ENCODE measurements around the gene HHIPL1. TPM values are rescaled to one million over a fixed set of nuclear protein-coding genes. Genes with fewer than 3 reads are reported as not detected.

The HHIPL1 gene
- total RNA-seq, 2 experiments from 2014 or later, result 0.09 TPM; not detected in 1

- H3K27me3 Mint-ChIP-seq, result peaks cover 12% of the 10 kb centered on the region
- ATAC-seq (no peak), DNase-seq (peak; percentile 33)
Observed at GRCh38 chr14:99720941-99721791, 76.2 kb downstream of the HHIPL1 start.

DNA sequence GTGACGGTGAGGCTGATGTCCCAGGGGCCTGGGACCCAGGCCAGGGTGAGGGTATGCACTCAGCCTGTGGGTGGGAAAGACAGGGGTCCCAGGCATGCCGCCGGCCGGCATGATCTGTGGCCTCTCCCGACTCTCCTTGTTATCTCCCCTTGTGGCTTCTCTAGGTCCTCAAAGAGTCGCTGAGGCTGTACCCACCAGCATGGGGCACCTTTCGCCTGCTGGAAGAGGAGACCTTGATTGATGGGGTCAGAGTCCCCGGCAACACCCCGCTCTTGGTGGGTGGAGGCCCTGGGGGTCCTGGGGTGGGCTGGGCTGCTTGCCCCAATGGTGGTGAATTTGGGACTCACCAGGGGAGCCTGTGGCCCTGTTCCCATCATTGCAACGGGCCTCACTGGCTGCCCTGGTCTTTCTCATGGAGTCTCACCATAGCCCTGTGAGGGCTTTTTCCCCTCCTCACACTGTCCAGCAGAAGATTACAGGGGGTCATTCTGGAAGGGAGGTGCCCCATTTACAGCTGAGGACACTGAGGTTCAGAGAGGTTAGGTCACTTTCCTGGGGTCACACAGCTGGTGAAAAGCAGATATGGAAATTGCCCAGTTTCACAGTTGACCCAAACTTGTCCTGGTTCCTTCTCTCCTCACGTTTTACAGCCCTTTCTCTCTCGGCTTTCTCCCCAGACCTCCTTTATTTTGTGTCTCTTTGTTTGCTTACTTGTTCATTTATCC is 77.0 kb downstream of the HHIPL1 start:
- H3K4me1 Mint-ChIP-seq, result no peaks in the 10 kb centered on the region
- DNase-seq, result peak; percentile 33
- no peak overlapping the region for H3K27ac Mint-ChIP-seq
- peaks cover 14% of the 10 kb centered on the region for H3K27me3 Mint-ChIP-seq
- no peak for ATAC-seq
- CTCF ChIA-PET, result interaction anchor here (0.6 to 1.3 kb wide), 2 partner anchors 8 to 34 kb away, joined by 3 to 4 read pairs; no protein-coding TSS in a partner anchor
- H3K36me3 Mint-ChIP-seq, result no peaks in the 10 kb centered on the region
- H3K9me3 Mint-ChIP-seq (ENCODE audit: low read depth), result no peaks in the 10 kb centered on the region
- H3K4me3 Mint-ChIP-seq, result no peak overlapping the region

More at GRCh38 chr14:99720941-99721791, 76.2 kb downstream of the HHIPL1 start:
- no peak overlapping the region for H3K27ac Mint-ChIP-seq
- H3K4me3 Mint-ChIP-seq, result no peak overlapping the region
- H3K36me3 Mint-ChIP-seq, result no peaks in the 10 kb centered on the region
- CTCF ChIA-PET, result interaction anchor here (0.6 to 1.3 kb wide), 2 partner anchors 9 to 33 kb away, joined by 3 to 4 read pairs; no protein-coding TSS in a partner anchor
- no peaks in the 10 kb centered on the region for H3K4me1 Mint-ChIP-seq
- H3K9me3 Mint-ChIP-seq (ENCODE audit: low read depth), result no peaks in the 10 kb centered on the region

GRCh38 chr14:99722741-99723140 is 77.8 kb downstream of the HHIPL1 start:
- no peak overlapping the region for H3K27ac Mint-ChIP-seq
- no peaks in the 10 kb centered on the region for H3K36me3 Mint-ChIP-seq
- no peak overlapping the region for H3K4me3 Mint-ChIP-seq
- H3K4me1 Mint-ChIP-seq, result no peaks in the 10 kb centered on the region
- DNase-seq, result peak; percentile 19
- no peak for ATAC-seq
- CTCF ChIA-PET, result no interaction called here
- peaks cover 17% of the 10 kb centered on the region for H3K27me3 Mint-ChIP-seq
- H3K9me3 Mint-ChIP-seq (ENCODE audit: low read depth), result no peaks in the 10 kb centered on the region

DNA sequence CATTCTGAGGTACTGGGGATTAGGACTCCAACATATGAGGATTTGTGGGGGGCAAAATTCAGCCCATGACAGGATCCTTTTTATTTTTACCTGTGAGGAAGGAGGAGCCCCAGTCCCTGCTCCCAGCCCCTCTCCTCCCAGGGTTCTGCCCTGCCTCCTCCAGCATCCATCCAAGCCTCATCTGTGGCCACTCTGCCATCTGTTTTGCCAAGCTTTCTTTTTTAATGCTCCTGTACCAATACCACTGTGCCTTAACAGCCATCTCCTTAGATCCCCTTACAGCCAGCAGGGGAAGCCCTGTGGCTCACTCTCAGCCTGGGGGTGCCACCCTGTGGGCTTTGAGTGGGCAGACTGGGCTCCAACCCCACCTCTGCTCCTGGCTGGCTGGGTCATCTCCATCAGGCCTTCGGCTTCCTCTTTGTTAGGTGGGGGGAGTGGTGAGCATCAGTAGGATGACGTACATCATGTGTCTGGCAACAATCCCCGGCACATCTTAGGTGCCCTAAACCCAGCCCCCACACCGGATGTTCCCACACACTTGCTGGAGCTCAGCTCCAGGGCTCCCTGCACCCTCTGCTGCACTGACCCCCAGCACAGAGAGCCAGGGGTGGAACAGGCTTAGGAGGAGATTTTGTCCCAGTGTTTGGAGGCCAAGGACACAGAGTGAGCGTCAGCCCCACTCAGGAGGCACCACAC is 79.4 kb downstream of the HHIPL1 start:
- CTCF ChIA-PET, result no interaction called here
- H3K4me1 Mint-ChIP-seq, result no peaks in the 10 kb centered on the region
- no peaks in the 10 kb centered on the region for H3K36me3 Mint-ChIP-seq
- H3K4me3 Mint-ChIP-seq, result no peak overlapping the region
- ATAC-seq, result no peak
- no peak overlapping the region for H3K27ac Mint-ChIP-seq
- peaks cover 17% of the 10 kb centered on the region for H3K27me3 Mint-ChIP-seq
- no peaks in the 10 kb centered on the region for H3K9me3 Mint-ChIP-seq (ENCODE audit: low read depth)
- DNase-seq, result peak; percentile 22

- CTCF ChIA-PET, result no interaction called here
- Mint-ChIP-seq H3K27ac (no peak overlapping the region), H3K4me1 (no peaks in the 10 kb centered on the region), H3K27me3 (peaks cover 20% of the 10 kb centered on the region), H3K9me3 (ENCODE audit: low read depth) (no peaks in the 10 kb centered on the region), H3K4me3 (no peak overlapping the region), H3K36me3 (no peaks in the 10 kb centered on the region)
- no peak for ATAC-seq
- DNase-seq, result peak; percentile 35
Observed at GRCh38 chr14:99724939-99725773, 80.2 kb downstream of the HHIPL1 start.

DNA sequence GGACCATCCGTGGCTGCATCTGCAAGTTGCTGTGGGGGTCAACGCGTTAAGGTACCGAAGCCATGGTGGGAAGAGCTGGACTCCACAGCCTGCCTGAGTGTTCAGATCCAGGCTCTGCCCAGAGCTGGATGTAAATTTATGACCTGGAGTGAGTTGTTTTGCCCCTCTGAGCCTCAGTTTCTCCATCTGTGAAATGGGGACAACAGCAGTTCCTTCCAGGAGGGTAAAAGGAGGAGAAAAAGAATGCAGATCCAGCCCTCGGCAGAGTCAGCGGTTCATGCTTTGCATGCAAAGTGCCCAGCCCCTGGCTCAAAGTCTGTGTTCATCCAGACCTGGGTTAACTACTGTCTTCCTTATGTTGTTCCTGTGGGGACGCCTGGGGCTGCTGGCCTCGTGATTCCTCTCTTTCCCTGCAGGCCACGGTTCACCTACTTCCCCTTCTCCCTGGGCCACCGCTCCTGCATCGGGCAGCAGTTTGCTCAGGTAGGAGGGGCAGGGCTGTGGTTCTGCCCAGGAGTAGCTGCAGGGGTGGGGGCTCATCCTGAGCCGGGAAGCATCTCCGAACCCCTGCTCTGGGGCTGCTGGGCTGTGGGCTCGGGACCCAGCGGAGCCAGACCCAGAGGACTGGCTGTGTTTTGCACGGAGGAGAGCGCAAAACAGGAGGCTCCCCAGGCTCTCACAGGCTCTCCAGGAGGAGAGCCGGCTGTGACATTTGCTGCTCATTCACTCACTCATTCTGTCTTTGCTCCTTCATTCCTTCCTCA is 81.0 kb downstream of the HHIPL1 start:
- Mint-ChIP-seq H3K4me3 (no peak overlapping the region), H3K27me3 (peaks cover 24% of the 10 kb centered on the region), H3K27ac (no peak overlapping the region), H3K36me3 (no peaks in the 10 kb centered on the region), H3K4me1 (no peaks in the 10 kb centered on the region), H3K9me3 (ENCODE audit: low read depth) (no peaks in the 10 kb centered on the region)
- CTCF ChIA-PET, result no interaction called here
- DNase-seq (peak; percentile 27), ATAC-seq (no peak)

GRCh38 chr14:99726538-99727095 is 81.7 kb downstream of the HHIPL1 start:
- H3K9me3 Mint-ChIP-seq (ENCODE audit: low read depth), result no peaks in the 10 kb centered on the region
- H3K4me1 Mint-ChIP-seq, result no peaks in the 10 kb centered on the region
- H3K36me3 Mint-ChIP-seq, result no peaks in the 10 kb centered on the region
- peak; percentile 36 for DNase-seq
- no peak overlapping the region for H3K27ac Mint-ChIP-seq
- H3K27me3 Mint-ChIP-seq, result peaks cover 24% of the 10 kb centered on the region
- ATAC-seq, result no peak
- CTCF ChIA-PET, result no interaction called here
- H3K4me3 Mint-ChIP-seq, result no peak overlapping the region

- CTCF ChIA-PET, result interaction anchor here (1.0 kb wide), 1 partner anchor 157 kb away, joined by 3 read pairs; no protein-coding TSS in a partner anchor
- H3K9me3 Mint-ChIP-seq (ENCODE audit: low read depth), result no peaks in the 10 kb centered on the region
Observed at GRCh38 chr14:99727096-99727870, 82.4 kb downstream of the HHIPL1 start.

GRCh38 chr14:99728231-99728920 is 83.4 kb downstream of the HHIPL1 start:
- CTCF ChIA-PET, result interaction anchor here (0.6 to 2.2 kb wide), 3 partner anchors 156 to 928 kb away, joined by 3 to 9 read pairs (median 3); no protein-coding TSS in a partner anchor
- Mint-ChIP-seq H3K36me3 (no peaks in the 10 kb centered on the region), H3K9me3 (ENCODE audit: low read depth) (no peaks in the 10 kb centered on the region), H3K4me3 (no peak overlapping the region), H3K27me3 (peaks cover 24% of the 10 kb centered on the region), H3K4me1 (no peaks in the 10 kb centered on the region), H3K27ac (no peak overlapping the region)
- ATAC-seq (no peak), DNase-seq (no peak)

More at GRCh38 chr14:99727096-99727870, 82.4 kb downstream of the HHIPL1 start:
- no peaks in the 10 kb centered on the region for H3K36me3 Mint-ChIP-seq
- H3K4me3 Mint-ChIP-seq, result no peak overlapping the region
- DNase-seq (peak; percentile 33), ATAC-seq (no peak)
- H3K27ac Mint-ChIP-seq, result no peak overlapping the region
- H3K4me1 Mint-ChIP-seq, result no peaks in the 10 kb centered on the region
- H3K27me3 Mint-ChIP-seq, result peaks cover 24% of the 10 kb centered on the region

GRCh38 chr14:99728981-99729451 is 84.1 kb downstream of the HHIPL1 start:
- H3K27ac Mint-ChIP-seq, result no peak overlapping the region
- H3K9me3 Mint-ChIP-seq (ENCODE audit: low read depth), result no peaks in the 10 kb centered on the region
- CTCF ChIA-PET, result interaction anchor here (0.6 to 4.1 kb wide), 4 partner anchors 157 to 927 kb away, joined by 3 to 39 read pairs (median 8); no protein-coding TSS in a partner anchor
- ATAC-seq, result no peak
- H3K4me1 Mint-ChIP-seq, result no peaks in the 10 kb centered on the region
- H3K27me3 Mint-ChIP-seq, result peaks cover 24% of the 10 kb centered on the region
- DNase-seq, result no peak
- H3K4me3 Mint-ChIP-seq, result no peak overlapping the region
- no peaks in the 10 kb centered on the region for H3K36me3 Mint-ChIP-seq

Measured in activated CD8-positive, alpha-beta memory T cell treated with anti-CD3 and anti-CD28 coated beads, Interleukin-2, amount 10 ng/mL, durations not matched to agents 7 days and 5 days (primary cell).